Caco-2 (cell line): ENCODE results near the gene LYZL4. TPM values are rescaled to one million over a fixed set of nuclear protein-coding genes. Genes with fewer than 3 reads are reported as not detected.
A peak's percentile ranks its signal among the peaks of the same experiment; 100 is the strongest.

Experiments used
- Bru-seq: library from RNA; stranded (reverse); fragments of 400-500 nt; gene quantifications from one replicate; lab custom pipeline; 2021; lab: Mats Ljungman, UMichigan
- BruChase-seq, 2 experiments: library from RNA; stranded (reverse); fragments of 400-500 nt; gene quantifications; one replicate each; lab custom pipeline; 2021; lab: Mats Ljungman, UMichigan
- BruUV-seq: library from RNA; stranded (reverse); fragments of 400-500 nt; replicated peaks from 2 replicates; lab custom pipeline; 2021; lab: Mats Ljungman, UMichigan
- CTCF ChIA-PET: fragments of 300-600 bp; sonication (Branson Sonifier 250); formaldehyde crosslinking; loops from one replicate; lab custom pipeline; 2022; ENCODE audit warnings: antibody characterized with exemption; lab: Charles Lee
- POLR2A ChIA-PET: fragments of 300-600 bp; sonication (Branson Sonifier 250); formaldehyde crosslinking; loops from one replicate; lab custom pipeline; 2022; ENCODE audit warnings: antibody characterized with exemption; lab: Charles Lee
- DNase-seq, 2 experiments: peaks; one replicate each; pipeline versions ENCODE4 v3.0.0 to v3.0.0-alpha.2; 2020 to 2022
- H3K27me3 ChIP-seq: replicated peaks from 2 replicates; pipeline ENCODE4 v1.6.0; 2011; ENCODE audit warnings: low read length; ENCODE audit not compliant: control insufficient read depth, insufficient read depth
- H3K36me3 ChIP-seq: 2 replicates; pipeline ENCODE4 v1.5.1; 2011; ENCODE audit warnings: low read length; ENCODE audit not compliant: control insufficient read depth, insufficient read depth
- H3K4me1 ChIP-seq: fragments of 250-450 bp; sonication (Bioruptor Pico); 2 replicates; pipeline ENCODE4 v1.5.1; 2020; ENCODE audit warnings: mild to moderate bottlenecking
- H3K4me3 ChIP-seq: 2 replicates; pipeline ENCODE4 v1.5.1; 2011; ENCODE audit warnings: low read depth, mild to moderate bottlenecking, control low read depth, low read length
- H3K9me3 ChIP-seq: fragments of 250-450 bp; sonication (Bioruptor Pico); 2 replicates; pipeline ENCODE4 v1.5.1; 2020; ENCODE audit warnings: mild to moderate bottlenecking, moderate library complexity
- H3K27ac Mint-ChIP-seq: one replicate; pipeline ENCODE4 v1.8.0; 2022; ENCODE audit warnings: mixed read lengths; ENCODE audit not compliant: unreplicated experiment
- H3K27me3 Mint-ChIP-seq: one replicate; pipeline ENCODE4 v1.8.0; 2022; ENCODE audit warnings: mixed read lengths; ENCODE audit not compliant: insufficient read depth, unreplicated experiment
- H3K36me3 Mint-ChIP-seq: one replicate; pipeline ENCODE4 v1.8.0; 2022; ENCODE audit warnings: mild to moderate bottlenecking, mixed read lengths; ENCODE audit not compliant: insufficient read depth, unreplicated experiment
- H3K4me1 Mint-ChIP-seq: one replicate; pipeline ENCODE4 v1.8.0; 2022; ENCODE audit warnings: low read depth, mixed read lengths; ENCODE audit not compliant: unreplicated experiment
- H3K4me3 Mint-ChIP-seq: one replicate; pipeline ENCODE4 v1.8.0; 2022; ENCODE audit warnings: mild to moderate bottlenecking, moderate library complexity, mixed read lengths; ENCODE audit not compliant: unreplicated experiment
- H3K9me3 Mint-ChIP-seq: one replicate; pipeline ENCODE4 v1.8.0; 2022; ENCODE audit warnings: mixed read lengths; ENCODE audit not compliant: unreplicated experiment
- intact Hi-C: fragments of 100-400 bp; cut with micrococcal nuclease; formaldehyde crosslinking; loops from one replicate; pipeline ENCODE4 v1.10.0; 2022; ENCODE audit not compliant: unreplicated experiment
- long read RNA-seq: library from polyadenylated mRNA; stranded (forward); transcript quantifications from one replicate; pipeline ENCODE4 v2.0.0, GENCODE V29; 2022
- total RNA-seq: library from RNA; stranded (reverse); gene quantifications from 2 replicates; pipeline ENCODE4 v1.2.3, GENCODE V29; 2022
- TF ChIP-seq, protein P1 (sequence below), 2 experiments: fragments of 200-600 bp in 1 of 2; IDR thresholded peaks; 1 replicate in 1 of 2; 2 replicates in 1 of 2; pipeline versions ENCODE4 v1.5.1 to v1.8.0; 2011 to 2022; ENCODE audit warnings: antibody characterized with exemption in 1 of 2, control low read depth in 1 of 2, inconsistent platforms in 1 of 2, low read depth in 1 of 2, low read length in 1 of 2, mild to moderate bottlenecking in 1 of 2, moderate library complexity in 1 of 2; ENCODE audit not compliant: insufficient read depth in 1 of 2, severe bottlenecking in 1 of 2, unreplicated experiment in 1 of 2

Gene LYZL4, protein sequence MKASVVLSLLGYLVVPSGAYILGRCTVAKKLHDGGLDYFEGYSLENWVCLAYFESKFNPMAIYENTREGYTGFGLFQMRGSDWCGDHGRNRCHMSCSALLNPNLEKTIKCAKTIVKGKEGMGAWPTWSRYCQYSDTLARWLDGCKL
- total RNA-seq (not detected in 2 replicates), Bru-seq, nascent RNA (not detected), BruChase-seq, experiment 1, labeled RNA remaining after a 2-hour chase (percentile 6 among the genes with signal in this experiment), BruChase-seq, experiment 2, labeled RNA remaining after a 6-hour chase (not detected)
- long read RNA-seq, result 0 reads

DNA sequence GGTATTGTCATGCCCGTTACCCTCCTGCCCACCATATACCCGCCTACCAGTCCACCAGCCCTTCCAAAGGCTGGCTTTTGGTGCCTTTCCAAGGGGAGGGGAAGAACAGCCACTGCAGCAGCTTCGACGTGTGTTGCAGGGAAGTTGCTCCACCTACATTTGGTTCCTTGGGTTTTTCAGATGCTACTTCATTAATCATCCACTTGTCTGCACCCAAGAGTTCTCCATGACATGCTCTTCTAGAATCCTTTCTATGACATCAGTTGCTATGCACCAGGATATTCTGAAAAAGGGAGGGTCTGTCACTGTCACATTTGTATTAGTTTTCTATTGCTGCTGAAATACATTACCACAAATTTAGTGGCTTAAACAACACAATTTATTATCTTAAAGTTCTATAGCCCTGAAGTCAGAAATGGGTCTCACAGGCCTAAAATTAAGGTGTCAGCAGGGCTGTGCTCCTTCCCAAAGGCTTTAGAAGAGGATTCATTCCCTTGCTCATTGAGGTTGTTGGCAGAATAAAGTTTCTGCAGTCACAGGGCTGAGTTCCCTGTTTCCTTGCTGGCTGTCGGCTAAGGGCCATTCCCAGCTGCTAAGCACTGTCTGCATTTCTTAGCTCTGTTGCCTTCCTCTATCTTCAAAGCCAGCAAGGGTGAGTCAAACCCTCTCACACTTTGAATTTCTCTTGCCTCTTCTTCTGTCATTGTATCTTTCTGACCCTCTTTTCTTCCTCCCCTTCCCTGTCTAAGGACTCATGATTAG lies at the start of gene LYZL4:
TSS of gene LYZL4 (minus strand) at position 241 of the 762 bp plus-strand sequence. CDS start 3,359 bp downstream, outside the sequence.
- Mint-ChIP-seq H3K27ac (no peak within 1 kb of the TSS), H3K9me3 (no peaks in the 10 kb centered on the region), H3K36me3 (no peaks in the 10 kb centered on the region), H3K4me1 (no peaks in the 10 kb centered on the region), H3K27me3 (peaks cover 7% of the 10 kb centered on the region), H3K4me3 (no peak within 1 kb of the TSS)
- no peaks in the 10 kb centered on the region for H3K9me3 ChIP-seq
- H3K4me3 ChIP-seq, result no peak within 1 kb of the TSS
- H3K4me1 ChIP-seq, result no peaks in the 10 kb centered on the region
- no peaks in the 10 kb centered on the region for H3K36me3 ChIP-seq
- ChIA-PET POLR2A (no interaction called here), CTCF (no interaction called here)
- intact Hi-C loops, result no loop called here
- no TSS peak for BruUV-seq
- DNase-seq, result no peak
- H3K27me3 ChIP-seq, result no peaks in the 10 kb centered on the region; the same call in 1 of the 2 replicates
- TF ChIP-seq, protein P1, sequence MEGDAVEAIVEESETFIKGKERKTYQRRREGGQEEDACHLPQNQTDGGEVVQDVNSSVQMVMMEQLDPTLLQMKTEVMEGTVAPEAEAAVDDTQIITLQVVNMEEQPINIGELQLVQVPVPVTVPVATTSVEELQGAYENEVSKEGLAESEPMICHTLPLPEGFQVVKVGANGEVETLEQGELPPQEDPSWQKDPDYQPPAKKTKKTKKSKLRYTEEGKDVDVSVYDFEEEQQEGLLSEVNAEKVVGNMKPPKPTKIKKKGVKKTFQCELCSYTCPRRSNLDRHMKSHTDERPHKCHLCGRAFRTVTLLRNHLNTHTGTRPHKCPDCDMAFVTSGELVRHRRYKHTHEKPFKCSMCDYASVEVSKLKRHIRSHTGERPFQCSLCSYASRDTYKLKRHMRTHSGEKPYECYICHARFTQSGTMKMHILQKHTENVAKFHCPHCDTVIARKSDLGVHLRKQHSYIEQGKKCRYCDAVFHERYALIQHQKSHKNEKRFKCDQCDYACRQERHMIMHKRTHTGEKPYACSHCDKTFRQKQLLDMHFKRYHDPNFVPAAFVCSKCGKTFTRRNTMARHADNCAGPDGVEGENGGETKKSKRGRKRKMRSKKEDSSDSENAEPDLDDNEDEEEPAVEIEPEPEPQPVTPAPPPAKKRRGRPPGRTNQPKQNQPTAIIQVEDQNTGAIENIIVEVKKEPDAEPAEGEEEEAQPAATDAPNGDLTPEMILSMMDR (IDR thresholded peaks at IDR 0.05; ENCODE audit: insufficient read depth in 1 of 2, low read depth in 1 of 2, low read length in 1 of 2, severe bottlenecking in 1 of 2, unreplicated experiment in 1 of 2), result no peak

DNA sequence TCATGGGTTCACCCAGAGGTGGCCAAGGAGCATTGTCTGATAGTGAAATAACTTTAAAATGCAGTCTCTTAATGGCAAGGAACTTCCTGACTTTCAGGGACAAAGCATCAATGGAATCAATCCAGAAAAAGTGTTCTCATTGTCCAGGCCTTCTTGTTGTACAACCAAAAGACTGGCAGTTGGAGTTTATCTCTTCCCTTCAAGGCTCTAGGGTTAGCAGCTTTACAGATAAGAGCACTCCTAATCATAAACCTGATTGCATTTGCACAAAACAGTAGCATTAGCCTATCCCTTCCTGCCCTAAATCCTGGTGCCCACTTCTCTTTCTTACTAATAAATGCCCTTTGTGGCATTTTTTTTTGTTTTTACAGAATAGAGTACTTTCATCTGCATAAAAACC lies 48.7 kb upstream of the LYZL4 start:
- H3K4me1 ChIP-seq, result no peaks in the 10 kb centered on the region
- POLR2A ChIA-PET, result no interaction called here
- Mint-ChIP-seq H3K9me3 (no peaks in the 10 kb centered on the region), H3K27me3 (peaks cover 4% of the 10 kb centered on the region), H3K4me1 (no peaks in the 10 kb centered on the region), H3K36me3 (no peaks in the 10 kb centered on the region), H3K4me3 (no peak overlapping the region), H3K27ac (no peak overlapping the region)
- intact Hi-C loops, result no loop called here
- H3K27me3 ChIP-seq, result no peaks in the 10 kb centered on the region; the same call in 1 of the 2 replicates
- BruUV-seq, result no TSS peak
- H3K9me3 ChIP-seq, result no peaks in the 10 kb centered on the region
- no peak overlapping the region for H3K4me3 ChIP-seq
- CTCF ChIA-PET, result no interaction called here
- TF ChIP-seq, protein P1 (IDR thresholded peaks at IDR 0.05; ENCODE audit: insufficient read depth in 1 of 2, low read depth in 1 of 2, low read length in 1 of 2, severe bottlenecking in 1 of 2, unreplicated experiment in 1 of 2), result no peak
- no peak for DNase-seq
- H3K36me3 ChIP-seq, result no peaks in the 10 kb centered on the region

DNA sequence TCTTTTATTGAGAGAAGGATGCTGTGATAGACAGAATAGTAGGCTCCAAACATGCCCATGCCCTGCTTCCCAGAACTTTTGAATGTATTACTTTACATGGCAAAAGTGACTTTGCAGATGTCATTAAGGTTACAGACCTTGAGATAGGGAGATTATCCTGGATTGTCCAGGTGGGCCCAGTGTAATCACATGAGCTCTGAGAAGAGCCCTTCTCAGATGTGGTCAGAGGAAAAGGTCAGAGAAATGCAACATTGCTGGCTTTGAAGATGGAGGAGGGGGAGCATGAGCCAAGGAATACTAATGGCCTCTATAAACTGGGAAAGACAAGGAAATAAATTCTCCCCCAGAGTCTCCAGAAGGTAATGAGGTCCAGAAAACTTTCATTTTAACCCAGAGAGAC lies 45.8 kb upstream of the LYZL4 start:
- Histone ChIP-seq H3K4me3 (no peak overlapping the region), H3K4me1 (no peaks in the 10 kb centered on the region), H3K36me3 (no peaks in the 10 kb centered on the region), H3K27me3 (no peaks in the 10 kb centered on the region), H3K9me3 (no peaks in the 10 kb centered on the region)
- intact Hi-C loops, result no loop called here
- Mint-ChIP-seq H3K4me1 (no peaks in the 10 kb centered on the region), H3K27ac (no peak overlapping the region), H3K4me3 (no peak overlapping the region), H3K9me3 (no peaks in the 10 kb centered on the region), H3K27me3 (peaks cover 4% of the 10 kb centered on the region), H3K36me3 (no peaks in the 10 kb centered on the region)
- TF ChIP-seq, protein P1 (IDR thresholded peaks at IDR 0.05; ENCODE audit: insufficient read depth in 1 of 2, low read depth in 1 of 2, low read length in 1 of 2, severe bottlenecking in 1 of 2, unreplicated experiment in 1 of 2), result no peak
- ChIA-PET CTCF (no interaction called here), POLR2A (no interaction called here)
- no peak for DNase-seq
- BruUV-seq, result no TSS peak
